Ramos (cell line): ENCODE measurements around the gene SERPIND1.
"Not testable (repeated sequence)": the region's sequence is repeated elsewhere in the genome, so short reads cannot be mapped to it uniquely, and the experiment has no call there.

ENCODE experiments used
- in situ Hi-C: fragments of 300-500 bp; cut with MboI; formaldehyde crosslinking; loops from one replicate; pipeline ENCODE4 v1.14.3; 2022; ENCODE audit warnings: low sequenced_read_pairs; ENCODE audit not compliant: unreplicated experiment

The SERPIND1 gene

DNA sequence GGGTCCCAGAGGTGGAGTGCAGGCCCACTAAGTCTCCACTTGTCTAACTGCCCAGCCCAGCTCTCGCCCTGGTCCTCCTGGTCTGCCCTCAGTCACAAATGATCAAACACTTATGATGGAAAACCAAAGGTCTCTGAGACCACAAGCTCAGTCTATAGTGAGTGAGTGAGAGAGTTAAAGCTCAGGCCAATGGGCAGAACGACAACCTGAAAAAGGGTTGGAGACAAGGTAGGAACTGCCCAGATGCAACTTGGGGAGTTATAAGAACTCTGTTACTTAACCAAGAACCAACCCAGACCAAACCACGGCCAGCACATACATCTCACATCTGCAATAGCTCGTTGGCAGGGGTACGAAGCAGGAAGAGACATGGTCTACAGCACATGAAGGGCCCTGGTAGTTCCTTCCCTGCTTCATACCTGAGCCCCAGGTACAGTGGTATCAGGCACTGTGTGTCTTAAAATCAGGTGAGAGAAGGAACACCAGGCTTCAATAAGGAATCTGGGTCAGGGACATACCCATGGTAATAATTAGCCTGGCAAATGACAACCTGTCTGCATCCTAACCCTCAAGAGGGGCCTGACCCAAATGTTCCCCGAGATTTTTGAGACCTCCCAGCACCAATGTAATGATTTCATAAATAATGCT is 35.7 kb downstream of the SERPIND1 start:
- in situ Hi-C loops = no loop called here

DNA sequence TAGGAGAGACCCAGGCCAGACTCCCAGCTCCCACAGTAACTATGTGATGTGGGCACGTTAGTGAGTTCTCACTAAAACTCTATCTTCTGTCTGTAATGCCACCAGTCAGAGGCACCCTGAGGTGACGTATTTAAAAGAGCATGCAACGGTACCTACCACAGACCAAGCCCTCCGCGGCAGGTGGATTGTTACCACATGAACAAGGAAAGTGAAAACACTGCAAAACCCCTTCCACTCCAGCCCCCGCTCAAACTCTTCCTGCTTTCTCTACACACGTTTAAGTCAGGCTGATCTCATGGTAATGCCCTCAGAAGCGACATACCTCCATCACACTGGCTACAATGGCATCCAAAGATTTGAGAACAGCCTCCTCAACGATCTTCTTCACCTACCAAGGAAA is 36.7 kb downstream of the SERPIND1 start:
- in situ Hi-C loops = no loop called here

DNA sequence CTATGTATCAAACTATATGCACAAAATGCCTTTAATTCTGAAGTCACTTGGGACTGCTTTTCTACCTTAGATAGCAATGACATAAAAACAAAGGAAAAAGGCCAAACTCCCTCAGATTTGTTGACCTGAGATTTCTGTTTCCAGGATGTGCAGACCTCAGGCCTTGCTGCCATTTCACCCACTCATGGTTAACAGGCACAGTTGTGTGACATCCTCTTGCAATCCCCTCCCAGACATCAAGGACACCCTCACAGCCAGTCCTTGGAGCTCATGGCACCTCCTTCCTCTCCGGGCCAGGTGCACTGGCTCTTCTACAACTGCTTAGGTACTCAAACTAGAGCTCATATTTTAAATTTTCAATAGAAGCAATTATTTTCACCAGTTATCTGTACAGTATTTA is 37.3 kb downstream of the SERPIND1 start:
- in situ Hi-C loops = no loop called here

DNA sequence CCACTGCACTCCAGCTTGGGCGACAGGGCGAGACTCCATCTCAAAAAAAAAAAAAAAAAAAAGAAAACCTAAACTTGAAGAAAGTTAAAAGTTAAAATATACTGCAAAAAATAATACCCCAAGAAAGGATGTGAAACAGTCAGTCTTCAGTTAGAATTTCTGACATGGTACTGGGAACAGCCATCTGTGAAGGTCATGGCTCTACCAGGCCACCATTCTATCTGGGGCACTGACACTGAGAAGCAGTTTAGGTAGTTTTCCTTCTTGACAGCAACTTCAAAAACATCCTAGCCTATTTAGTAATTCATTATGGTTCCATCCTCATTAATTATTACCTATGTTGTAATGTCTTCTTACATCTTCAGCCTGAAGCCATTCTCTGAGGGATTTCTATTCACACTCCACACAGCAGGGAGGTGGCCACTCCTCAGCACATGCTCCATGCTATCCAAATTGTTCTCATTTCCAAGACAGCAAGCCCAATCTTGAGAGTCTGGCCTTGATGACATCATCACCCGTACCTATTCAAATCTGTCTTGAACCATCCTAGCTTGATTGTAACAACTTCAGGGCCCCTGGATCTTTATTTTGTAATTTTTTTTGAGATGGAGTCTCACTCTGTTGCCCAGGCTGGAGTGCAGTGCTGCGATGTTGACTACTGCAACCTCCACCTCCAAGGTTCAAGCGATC is 38.2 kb downstream of the SERPIND1 start:
- in situ Hi-C loops = no loop called here

DNA sequence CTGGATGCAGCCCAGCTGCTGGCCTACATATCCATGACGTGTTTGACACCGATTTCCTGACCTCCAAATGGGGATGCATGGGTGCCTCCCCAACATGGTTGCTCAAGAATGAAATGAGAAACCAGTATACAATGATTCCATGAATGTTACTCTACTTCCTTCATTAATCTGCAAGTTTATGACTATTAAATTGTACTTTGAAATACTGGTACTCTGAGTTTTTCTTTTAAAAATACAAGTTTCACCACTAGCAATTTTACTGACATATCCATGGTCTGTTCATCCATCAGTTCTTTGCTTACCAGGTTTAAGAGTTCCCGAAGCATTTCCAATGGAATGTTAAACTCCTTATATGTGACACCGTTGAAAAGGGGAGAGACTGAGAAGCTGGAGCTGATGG is 39.1 kb downstream of the SERPIND1 start:
- in situ Hi-C loops = no loop called here

DNA sequence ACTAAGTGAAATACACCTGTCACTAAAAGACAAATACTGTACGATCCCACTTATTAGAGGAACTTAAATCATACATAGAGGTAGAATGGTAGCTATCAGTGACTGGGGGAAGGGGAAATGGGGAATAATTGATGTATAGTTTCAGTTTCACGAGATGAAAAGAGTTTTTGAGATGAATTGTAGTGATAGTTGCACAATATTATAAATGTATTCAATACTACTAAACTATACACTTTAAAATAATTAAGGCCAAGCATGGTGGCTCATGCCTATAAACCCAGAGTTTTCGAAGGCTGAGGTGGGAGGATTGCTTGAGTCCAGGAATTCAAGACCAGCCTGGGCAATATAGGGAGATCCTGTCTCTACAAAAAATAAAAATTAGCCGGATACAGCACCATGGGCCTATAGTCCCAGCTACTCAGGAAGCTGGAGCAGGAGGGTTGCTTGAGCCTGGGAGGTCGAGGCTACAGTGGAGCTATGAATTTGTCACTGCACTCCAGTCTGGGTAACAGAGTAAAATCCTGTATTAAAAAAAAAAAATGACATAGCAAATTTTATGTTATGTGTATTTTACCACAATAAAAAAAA is 40.4 kb downstream of the SERPIND1 start:
- in situ Hi-C loops = no loop called here

DNA sequence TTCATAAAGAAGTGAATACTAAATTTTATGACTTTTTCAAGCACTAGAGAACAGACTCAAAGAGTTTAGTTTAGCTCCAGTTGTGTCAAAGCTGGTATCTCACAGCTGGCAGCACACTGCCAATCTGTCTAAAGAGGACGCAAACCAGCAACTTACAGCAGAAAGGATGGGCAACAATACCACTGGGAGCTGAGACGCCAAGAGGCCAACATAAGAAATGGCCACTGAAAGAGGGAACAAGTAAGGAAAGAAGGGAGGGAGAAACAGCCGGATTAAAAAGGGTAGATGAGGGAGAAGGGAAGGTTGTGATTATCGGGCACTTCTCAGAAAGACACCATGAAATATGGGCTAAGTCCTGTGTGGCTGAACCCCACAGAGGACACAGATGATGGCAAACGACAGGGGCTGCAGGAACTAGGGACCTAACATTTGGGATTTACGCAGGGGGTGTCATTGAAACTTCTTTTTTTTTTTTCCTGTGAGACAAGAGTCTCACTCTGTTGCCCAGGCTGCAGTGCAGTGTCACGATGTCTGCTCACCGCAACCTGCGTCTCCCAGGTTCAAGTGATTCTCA is 41.7 kb downstream of the SERPIND1 start:
- in situ Hi-C loops = no loop called here

DNA sequence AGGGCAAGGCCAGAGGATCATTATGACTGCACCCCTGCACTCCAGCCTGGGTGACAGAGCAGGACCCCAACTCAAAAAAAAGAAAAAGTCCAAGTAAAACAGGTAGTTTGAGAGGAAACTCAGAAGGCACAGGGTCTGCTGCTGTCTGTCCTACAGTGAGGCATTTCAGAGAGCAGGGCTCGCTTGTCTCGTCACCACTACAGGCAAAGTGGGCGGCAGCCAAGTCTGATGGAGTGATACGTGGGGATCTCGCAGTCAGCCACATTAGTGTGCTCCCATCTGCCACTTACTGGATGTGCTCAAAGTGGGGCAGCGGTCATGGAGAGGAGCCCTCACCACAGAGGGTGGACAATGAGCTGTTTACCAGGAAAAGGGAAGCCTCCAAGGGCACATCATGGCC is 42.6 kb downstream of the SERPIND1 start:
- in situ Hi-C loops = no loop called here

DNA sequence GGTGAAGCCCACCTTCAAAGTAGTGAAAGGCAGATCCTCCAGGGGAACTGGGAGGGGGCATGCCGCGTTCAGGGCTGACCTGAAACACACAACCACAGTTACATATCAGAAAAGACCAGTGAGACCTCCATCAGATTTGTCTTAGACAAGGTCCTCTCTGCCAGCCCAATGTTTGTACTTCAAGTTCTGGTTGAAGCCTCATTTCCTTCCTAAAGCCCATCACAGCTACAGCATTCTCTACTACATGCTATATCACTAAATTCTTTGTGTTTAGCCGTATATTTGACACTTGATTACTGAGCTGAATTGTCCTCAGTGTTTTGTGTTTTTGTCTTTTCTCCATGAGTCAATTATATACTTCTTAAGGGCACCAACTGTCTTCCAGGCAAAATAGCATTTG is 44.6 kb downstream of the SERPIND1 start:
- in situ Hi-C loops = no loop called here

DNA sequence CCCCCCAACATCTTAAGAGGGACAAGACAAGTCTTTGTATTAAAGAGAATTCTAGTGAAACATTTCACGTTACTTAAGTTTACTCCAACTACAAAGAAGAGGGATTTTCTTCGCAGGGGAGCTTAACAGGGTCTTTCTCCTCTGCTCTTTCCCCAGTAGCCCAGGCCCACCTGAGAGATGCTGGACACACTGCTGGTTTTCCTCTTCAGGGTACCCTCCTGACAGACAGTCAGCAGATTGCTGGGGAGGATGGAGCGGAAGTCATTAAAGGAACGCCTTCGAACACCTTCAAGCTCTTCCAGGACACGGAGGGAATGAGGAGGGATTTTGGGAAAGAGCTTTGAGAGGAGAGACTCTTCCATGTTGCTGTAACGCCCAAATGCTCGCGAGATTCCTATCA is 45.6 kb downstream of the SERPIND1 start:
- in situ Hi-C loops = no loop called here

DNA sequence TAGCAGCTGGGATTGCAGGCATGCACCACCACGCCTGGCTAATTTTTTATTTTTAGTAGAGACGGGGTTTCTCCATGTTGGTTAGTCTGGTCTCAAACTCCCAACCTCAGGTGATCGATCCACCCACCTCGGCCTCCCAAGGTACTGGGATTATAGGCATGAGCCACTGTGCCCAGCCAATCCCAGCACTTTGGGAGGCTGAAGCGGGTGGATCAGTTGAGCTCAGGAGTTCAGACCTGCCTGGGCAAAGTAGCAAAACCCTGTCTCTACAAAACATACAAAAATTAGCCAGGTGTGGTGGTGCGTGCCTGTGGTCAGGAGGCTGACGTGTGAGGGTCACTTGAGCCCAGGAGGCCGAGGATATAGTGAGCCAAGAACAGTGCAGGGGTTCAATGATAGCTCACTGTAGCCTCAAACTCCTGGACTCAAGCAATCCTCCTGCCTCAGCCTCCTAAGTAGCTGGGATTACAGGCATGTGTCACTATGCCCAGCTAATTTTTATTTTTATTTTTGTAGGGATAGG is 47.9 kb downstream of the SERPIND1 start:
- in situ Hi-C loops = not testable (repeated sequence)

DNA sequence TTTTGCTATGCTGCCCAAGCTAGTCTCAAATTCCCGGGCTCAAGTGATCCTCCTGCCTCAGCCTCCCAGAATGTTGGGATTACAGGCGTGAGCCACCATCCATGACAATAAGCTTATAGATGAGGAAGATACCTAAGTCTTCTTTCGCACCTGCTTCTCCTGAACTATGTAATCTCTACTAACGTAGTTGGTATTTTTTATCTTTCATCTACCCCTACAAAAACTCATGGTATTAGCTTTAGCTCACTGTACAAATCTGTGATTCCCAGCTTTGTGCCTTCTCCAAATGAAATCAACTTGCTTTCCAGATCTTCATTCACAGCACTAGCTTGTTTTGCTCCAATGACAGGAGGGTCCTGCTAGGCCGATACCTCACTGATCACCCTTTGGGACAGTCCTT is 48.3 kb downstream of the SERPIND1 start:
- in situ Hi-C loops = no loop called here

DNA sequence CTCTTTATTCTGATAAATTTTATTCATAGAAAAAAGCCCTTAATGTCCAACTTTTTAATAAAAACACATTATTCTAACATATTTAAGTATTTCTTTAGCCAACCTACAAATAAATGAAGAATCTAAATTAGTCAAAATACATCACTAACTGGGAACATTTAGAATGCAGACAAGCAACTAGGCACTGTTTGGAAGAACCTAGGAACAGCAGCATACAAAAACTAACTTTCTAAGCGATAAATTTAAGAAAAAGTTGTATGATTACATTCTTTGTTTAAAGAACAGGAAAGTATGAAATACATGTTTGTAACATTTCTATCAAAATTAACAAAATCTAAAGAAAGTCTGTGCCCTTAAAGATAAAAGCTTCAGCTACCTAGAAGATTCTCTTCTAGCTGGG is 49.4 kb downstream of the SERPIND1 start:
- in situ Hi-C loops = no loop called here

DNA sequence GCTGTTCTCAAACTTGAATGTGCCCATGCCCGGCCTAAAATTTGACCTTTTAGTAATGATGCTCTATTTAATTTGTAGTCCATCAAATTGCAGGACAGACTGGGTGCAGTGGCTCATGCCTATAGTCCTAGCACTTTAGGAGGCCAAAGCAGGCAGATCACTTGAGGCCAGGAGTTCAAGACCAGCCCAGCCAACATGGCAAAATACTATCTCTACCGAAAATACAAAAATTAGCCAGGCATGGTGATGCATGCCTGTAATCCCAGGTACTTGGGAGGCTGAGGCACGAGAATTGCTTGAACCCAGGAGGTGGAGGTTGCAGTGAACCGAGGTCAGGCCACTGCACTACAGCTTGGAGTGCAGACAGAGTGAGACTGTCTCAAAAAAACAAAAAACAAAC is 51.3 kb downstream of the SERPIND1 start:
- in situ Hi-C loops = not testable (repeated sequence)

DNA sequence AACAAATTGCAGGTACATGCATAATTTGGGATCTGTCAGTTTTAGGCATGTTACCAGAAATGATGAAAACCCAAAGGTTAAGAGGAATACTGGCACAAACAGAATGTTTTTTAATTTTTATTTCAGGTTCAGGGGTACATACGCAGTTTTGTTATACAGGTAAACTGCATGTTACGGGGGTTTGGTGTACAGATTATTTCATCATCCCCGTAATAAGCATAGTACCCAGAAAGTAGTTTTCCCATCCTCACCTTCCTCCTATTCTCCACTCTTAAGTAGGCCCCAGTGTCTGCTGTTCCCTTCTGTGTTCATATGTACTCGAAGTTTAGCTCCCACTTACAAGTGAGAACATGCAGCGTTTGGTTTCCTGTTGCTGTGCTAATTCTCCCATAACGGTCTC is 51.7 kb downstream of the SERPIND1 start:
- in situ Hi-C loops = no loop called here

DNA sequence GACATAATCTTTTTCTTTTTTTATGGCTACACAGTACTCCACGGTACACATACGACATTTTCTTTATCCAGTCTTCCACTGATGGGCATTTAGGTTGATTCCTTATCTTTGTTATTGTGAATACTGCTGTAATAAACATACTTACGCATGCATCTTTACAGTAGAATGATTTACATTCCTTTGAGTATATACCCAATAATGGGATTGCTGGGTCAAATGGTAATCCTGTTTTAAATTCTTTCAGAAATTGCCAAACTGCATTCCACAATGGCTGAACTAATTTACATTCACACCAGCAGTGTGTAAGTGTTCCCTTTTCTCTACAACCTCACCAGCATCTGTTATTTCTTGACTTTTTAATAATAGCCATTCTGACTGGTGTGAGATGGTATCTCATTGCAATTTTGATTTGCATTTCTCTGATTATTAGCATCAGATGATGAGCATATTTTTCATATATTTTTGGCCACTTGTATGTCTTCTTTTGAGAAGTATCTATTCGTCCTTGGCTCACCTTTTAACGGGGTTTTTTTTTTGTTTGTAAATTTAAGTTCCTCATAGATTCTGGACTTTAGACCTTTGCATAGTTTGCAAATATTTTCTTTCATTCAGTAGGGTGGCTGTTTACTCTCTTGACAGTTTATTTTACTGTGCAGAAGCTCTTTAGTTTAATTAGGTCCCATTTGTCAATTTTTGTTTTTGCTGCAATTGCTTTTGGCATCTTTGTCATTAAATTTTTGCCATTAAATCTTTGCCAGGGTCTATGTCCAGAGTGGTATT is 52.6 kb downstream of the SERPIND1 start:
- in situ Hi-C loops = not testable (repeated sequence)

DNA sequence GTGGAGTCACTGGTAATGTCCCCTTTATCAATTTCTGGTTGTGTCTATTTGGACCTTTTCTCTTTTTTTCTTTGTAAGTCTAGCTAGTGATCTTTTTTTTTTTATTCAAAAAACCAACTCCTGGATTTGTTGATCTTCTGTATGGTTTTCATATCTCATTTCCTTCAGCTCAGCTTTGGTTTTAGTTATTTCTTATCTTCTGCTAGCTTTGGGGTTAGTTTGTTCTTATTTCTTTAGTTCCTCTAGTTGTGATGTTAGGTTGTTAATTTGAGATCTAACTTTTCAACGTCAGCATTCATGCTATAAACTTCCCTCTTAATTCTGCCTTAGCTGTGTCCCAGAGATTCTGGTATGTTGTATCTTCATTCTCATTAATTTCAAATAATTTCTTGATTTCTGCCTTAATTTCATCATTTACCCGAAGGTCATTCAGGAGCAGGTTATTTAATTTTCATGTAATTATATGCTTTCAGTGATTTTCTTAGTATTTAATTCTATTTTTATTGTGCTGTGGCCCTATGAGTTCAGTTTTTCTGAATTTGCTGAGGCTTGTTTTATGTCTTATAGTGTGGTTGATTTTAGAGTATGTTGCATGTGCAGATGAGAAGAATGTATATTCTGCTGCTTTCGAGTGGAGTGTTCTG is 55.7 kb downstream of the SERPIND1 start:
- in situ Hi-C loops = no loop called here

DNA sequence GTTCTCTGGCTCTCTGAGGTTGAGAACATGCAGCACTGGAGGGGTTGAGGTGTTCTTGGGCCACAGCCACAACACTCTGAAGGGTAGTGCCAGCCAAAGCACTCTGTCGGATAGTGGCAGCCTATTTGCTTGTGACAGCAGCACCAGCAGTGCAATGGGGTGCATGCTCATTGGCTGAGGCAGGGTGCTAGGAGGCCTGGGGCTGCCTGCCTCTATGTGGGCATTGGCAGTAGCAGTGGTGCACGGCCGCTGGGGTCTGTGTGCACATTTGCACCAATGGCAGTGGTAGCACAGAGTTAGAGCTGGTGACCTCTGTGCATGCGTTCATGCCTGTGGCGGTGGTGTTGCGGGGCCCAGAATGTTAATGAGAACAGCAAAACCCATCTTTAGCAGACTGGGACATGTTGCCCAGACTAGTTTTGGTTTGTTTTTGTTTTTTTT is 59.3 kb downstream of the SERPIND1 start:
- in situ Hi-C loops = no loop called here

DNA sequence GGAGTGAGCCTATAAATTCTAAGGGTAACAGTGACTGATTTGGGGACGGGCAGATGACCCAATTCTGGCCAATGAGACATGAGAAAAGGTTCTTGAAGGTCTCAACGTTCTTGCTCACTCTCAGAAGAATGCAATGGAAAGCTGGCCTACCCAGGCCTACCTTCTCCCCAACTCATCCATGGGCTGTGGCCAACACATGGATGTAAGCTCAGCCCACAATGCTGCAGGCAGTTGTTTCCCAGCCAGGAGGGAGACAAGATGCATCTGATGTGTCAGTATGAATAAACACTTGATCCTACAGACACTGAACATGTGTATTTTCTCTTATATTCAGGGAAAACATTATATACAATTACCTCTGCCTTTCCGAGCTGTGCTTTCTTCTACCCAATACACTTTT is 60.3 kb downstream of the SERPIND1 start:
- in situ Hi-C loops = no loop called here

DNA sequence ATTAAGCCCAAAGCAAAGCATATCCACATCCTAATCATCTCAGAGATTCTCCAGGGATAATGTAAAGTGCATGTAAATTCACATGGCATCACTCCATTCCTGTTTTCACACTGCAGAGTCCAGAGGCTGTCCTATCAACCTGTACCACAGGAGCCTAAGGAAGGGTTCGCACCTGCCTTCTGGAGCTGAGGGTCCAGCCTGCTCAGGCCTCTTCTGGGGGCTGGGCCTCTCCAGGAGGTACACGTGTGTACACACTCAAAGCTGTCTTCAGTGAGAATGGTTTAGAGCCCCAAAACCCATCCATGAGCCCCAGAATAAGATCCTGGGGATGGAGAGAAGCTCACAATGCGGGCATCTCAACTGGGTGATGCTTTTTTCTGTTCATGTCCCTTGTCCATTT is 60.8 kb downstream of the SERPIND1 start:
- in situ Hi-C loops = no loop called here
